ENCODE results near the gene CCNQ. TPM values are rescaled to one million over a fixed set of nuclear protein-coding genes. Genes with fewer than 3 reads are reported as not detected.

CCNQ gene
- total and polyA plus RNA-seq, 3 donors from 2014 or later, result 19.6 to 27.6 (median 26.9) TPM

DNA sequence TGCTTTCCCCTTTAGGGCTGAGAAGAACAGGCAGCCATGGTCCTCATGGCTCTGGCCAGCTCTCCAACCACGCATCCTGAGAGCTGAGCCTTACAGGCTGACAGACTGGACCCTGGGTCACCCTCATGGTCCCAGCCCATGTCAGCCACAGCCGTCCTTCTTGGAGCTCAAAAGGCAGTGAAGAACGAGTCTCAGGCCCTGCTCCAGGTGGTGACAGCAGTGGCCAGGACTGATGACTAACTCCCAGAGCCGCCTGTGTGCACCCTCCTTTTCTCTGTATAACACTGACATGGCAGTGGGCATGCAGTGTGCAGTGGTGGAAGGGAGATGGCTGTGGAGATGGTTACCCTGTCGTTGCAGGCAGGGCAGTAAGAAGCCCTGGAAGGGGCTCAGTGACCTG, 37.8 kb upstream of the CCNQ start:
- no peak for TF ChIP-seq CTCF (IDR thresholded peaks at IDR 0.05)
- Histone ChIP-seq H3K4me3 (no peak overlapping the region), H3K27me3 (no peaks in the 10 kb centered on the region), H3K36me3 (ENCODE audit: low read depth, missing control alignments) (no peaks in the 10 kb centered on the region), H3K4me1 (no peaks in the 10 kb centered on the region), H3K27ac (no peak overlapping the region), H3K9me3 (no peaks in the 10 kb centered on the region)
- WGBS, 2 donors, result 90 to 100% methylated on average over 1 to 3 of the region's 5 CpGs
- intact Hi-C loops (cut with DNase I; ENCODE audit: low total_unique reads), result no loop called here
- no peak for DNase-seq

DNA sequence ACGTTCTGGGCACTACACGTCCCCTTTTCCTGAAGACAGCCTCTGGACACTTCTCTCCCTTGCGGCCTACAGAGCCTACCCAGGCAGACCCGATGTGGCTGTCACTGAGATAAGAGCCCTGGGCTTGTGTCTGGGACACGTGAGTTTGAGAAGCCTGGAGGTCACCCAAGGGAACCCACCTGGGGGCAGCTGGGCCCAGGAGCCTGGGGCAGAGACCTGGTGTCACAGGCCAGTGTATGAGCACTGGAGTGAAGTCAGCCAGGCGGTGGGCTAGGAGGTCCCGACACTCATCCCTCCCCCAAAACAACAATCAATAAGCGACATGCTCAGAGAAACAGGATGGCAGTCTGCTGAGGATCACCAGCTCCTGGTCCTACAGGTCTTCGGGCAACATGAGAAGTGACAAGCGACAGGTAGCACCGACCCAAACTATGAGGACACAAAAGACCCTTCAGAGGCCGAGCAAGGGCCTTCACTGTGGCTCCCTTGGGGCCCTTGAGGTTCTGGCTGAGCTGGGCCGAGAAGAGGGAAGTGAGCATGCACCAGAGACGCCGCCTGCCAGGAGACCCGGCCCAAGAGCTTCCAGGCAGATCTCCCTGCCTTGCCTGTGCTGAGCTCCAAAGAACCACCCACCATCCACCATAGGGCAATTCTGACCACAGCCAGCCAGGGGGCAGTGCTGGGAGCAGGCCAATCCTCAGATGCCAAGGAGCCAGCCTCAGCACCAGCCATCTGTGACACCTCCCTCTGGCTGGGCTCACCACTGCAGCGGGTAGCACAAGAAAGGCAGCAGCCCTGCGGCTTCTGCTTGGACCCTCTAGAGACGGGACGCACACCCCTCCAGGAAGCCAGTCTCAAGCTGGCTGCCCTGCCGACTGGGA, 37.1 kb upstream of the CCNQ start:
- H3K36me3 ChIP-seq (ENCODE audit: low read depth, missing control alignments), result no peaks in the 10 kb centered on the region
- TF ChIP-seq CTCF (IDR thresholded peaks at IDR 0.05) (no peak), POLR2A (IDR thresholded peaks at IDR 0.05) (no peak)
- no peak for DNase-seq
- H3K4me3 ChIP-seq, result no peak overlapping the region
- no peaks in the 10 kb centered on the region for H3K27me3 ChIP-seq
- 76 to 84% methylated on average over 4 to 18 of the region's 21 CpGs for WGBS, 2 donors
- intact Hi-C loops (cut with DNase I; ENCODE audit: low total_unique reads), result no loop called here
- H3K9me3 ChIP-seq, result no peaks in the 10 kb centered on the region
- no peak overlapping the region for H3K27ac ChIP-seq
- H3K4me1 ChIP-seq, result no peaks in the 10 kb centered on the region

GRCh38 chrX:153635388-153635787, 36.4 kb upstream of the CCNQ start:
- no peak for DNase-seq
- no peaks in the 10 kb centered on the region for H3K4me1 ChIP-seq
- WGBS, 2 donors, result 68 to 100% methylated on average over 1 to 6 of the region's 6 CpGs
- no peaks in the 10 kb centered on the region for H3K36me3 ChIP-seq (ENCODE audit: low read depth, missing control alignments)
- intact Hi-C loops (cut with DNase I; ENCODE audit: low total_unique reads), result no loop called here
- TF ChIP-seq POLR2A (IDR thresholded peaks at IDR 0.05) (no peak), CTCF (IDR thresholded peaks at IDR 0.05) (no peak)
- no peak overlapping the region for H3K4me3 ChIP-seq
- H3K27ac ChIP-seq, result no peak overlapping the region
- no peaks in the 10 kb centered on the region for H3K27me3 ChIP-seq
- no peaks in the 10 kb centered on the region for H3K9me3 ChIP-seq

DNA sequence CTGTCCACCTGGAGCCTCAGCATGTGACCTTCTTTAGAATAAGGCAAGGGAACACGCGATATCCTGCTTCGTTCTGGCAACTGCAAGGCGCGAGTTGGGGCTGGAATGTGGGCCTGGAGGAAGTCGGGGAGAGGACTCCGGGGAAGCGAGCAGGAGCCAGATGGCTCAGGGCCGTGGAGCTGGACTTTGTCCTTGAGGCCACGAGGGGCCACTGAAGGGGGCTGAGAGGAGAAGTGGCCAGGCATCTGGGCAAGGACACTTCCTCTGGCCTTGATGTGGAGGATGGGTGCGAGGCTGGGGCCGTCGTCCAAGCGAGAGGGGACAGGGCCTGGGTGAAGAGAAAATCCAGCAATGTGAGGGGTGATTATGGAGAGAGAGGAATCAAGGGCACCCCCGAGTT, 35.9 kb upstream of the CCNQ start:
- Histone ChIP-seq H3K9me3 (no peaks in the 10 kb centered on the region), H3K27me3 (no peaks in the 10 kb centered on the region), H3K4me1 (no peaks in the 10 kb centered on the region), H3K36me3 (ENCODE audit: low read depth, missing control alignments) (no peaks in the 10 kb centered on the region), H3K27ac (no peak overlapping the region), H3K4me3 (no peak overlapping the region)
- WGBS, 2 donors, result 15 to 56% methylated on average over 11 to 15 of the region's 15 CpGs
- intact Hi-C loops (cut with DNase I; ENCODE audit: low total_unique reads), result no loop called here
- no peak for DNase-seq
- no peak for TF ChIP-seq POLR2A (IDR thresholded peaks at IDR 0.05)
- TF ChIP-seq CTCF (IDR thresholded peaks at IDR 0.05), result no peak

- TF ChIP-seq POLR2A (IDR thresholded peaks at IDR 0.05) (no peak), CTCF (IDR thresholded peaks at IDR 0.05) (no peak)
- 50 to 85% methylated on average over 4 to 8 of the region's 9 CpGs for WGBS, 2 donors
These were observed 35.3 kb upstream of the CCNQ start for GRCh38 chrX:153634236-153634635.

More at GRCh38 chrX:153634236-153634635, 35.3 kb upstream of the CCNQ start:
- intact Hi-C loops (cut with DNase I; ENCODE audit: low total_unique reads), result no loop called here
- H3K4me3 ChIP-seq, result no peak overlapping the region
- H3K9me3 ChIP-seq, result no peaks in the 10 kb centered on the region
- H3K36me3 ChIP-seq (ENCODE audit: low read depth, missing control alignments), result no peaks in the 10 kb centered on the region
- no peak for DNase-seq
- H3K27ac ChIP-seq, result no peak overlapping the region
- H3K27me3 ChIP-seq, result no peaks in the 10 kb centered on the region
- H3K4me1 ChIP-seq, result no peaks in the 10 kb centered on the region

All from testis (tissue), 3 donors.